Ascending aorta (tissue), 2 donors: ENCODE results near the gene HAUS8. TPM values are rescaled to one million over a fixed set of nuclear protein-coding genes. Genes with fewer than 3 reads are reported as not detected.

Source experiments
- DNase-seq, 2 donors: peaks; one replicate each; pipeline ENCODE4 v3.0.0-alpha.2; 2019; ENCODE audit warnings: low spot score in 2 of 2
- H3K27ac ChIP-seq, 2 donors: fragments of 200-600 bp; sonication (generic); one replicate each; pipeline ENCODE4 v1.5.1; 2016 to 2017; ENCODE audit warnings: mild to moderate bottlenecking in 1 of 2
- H3K27me3 ChIP-seq: fragments of 200-600 bp; sonication (generic); one replicate; pipeline ENCODE4 v1.5.1; 2017
- H3K36me3 ChIP-seq, 2 donors: fragments of 200-600 bp; sonication (generic); one replicate each; pipeline ENCODE4 v1.5.1; 2016
- H3K4me1 ChIP-seq, 2 donors: fragments of 200-600 bp; sonication (generic); one replicate each; pipeline ENCODE4 v1.5.1; 2016 to 2017; ENCODE audit warnings: mild to moderate bottlenecking in 1 of 2
- H3K4me3 ChIP-seq, 2 donors: fragments of 200-600 bp; sonication (generic); one replicate each; pipeline ENCODE4 v1.5.1; 2016 to 2017; ENCODE audit warnings: mild to moderate bottlenecking in 1 of 2
- H3K9me3 ChIP-seq, 2 donors: fragments of 200-600 bp; sonication (generic); one replicate each; pipeline ENCODE4 v1.5.1; 2016
- CTCF ChIP-seq, 3 experiments: fragments of 200-600 bp in 2 of 3; fragments of 450-650 bp in 1 of 3; sonication (generic) in 2 of 3; IDR thresholded peaks; one replicate each; pipeline ENCODE4 v1.5.1; 2016 to 2019; ENCODE audit warnings: antibody characterized with exemption in 3 of 3, mild to moderate bottlenecking in 1 of 3, moderate library complexity in 1 of 3
- intact Hi-C: fragments of 100-400 bp; cut with DNase I; formaldehyde crosslinking; loops from one replicate; pipeline ENCODE4 v1.15.1; 2023
- total RNA-seq: library from RNA; depleted of rRNA; stranded (reverse); fragments of >200 nt; gene quantifications from one replicate; pipeline ENCODE4 v1.1.0, GENCODE V29; 2016

Gene HAUS8
- total RNA-seq, 1 donor from 2014 or later: 4.3 TPM

GRCh38 chr19:17092696-17093095 lies 17.4 kb upstream of the HAUS8 start:
- H3K36me3 ChIP-seq: peaks cover 0 to 3% of the 10 kb centered on the region in 2 donors
- no peak for DNase-seq
- peaks cover 40 to 78% of the 10 kb centered on the region in 2 donors for H3K4me1 ChIP-seq
- no peak overlapping the region for H3K4me3 ChIP-seq
- no peak for TF ChIP-seq CTCF (IDR thresholded peaks at IDR 0.05)
- peak overlapping the region; percentile 87 to 93 for H3K27ac ChIP-seq
- H3K9me3 ChIP-seq: no peaks in the 10 kb centered on the region
- intact Hi-C loops: no loop called here
- H3K27me3 ChIP-seq: no peaks in the 10 kb centered on the region

- peak overlapping the region; percentile 87 to 89 for H3K27ac ChIP-seq
- intact Hi-C loops: no loop called here
- H3K36me3 ChIP-seq: peaks cover 0 to 3% of the 10 kb centered on the region in 2 donors
- H3K27me3 ChIP-seq: no peaks in the 10 kb centered on the region
- DNase-seq: no peak
- H3K4me3 ChIP-seq: no peak overlapping the region
- TF ChIP-seq CTCF (IDR thresholded peaks at IDR 0.05): no peak
- H3K9me3 ChIP-seq: no peaks in the 10 kb centered on the region
- H3K4me1 ChIP-seq: peaks cover 40 to 77% of the 10 kb centered on the region in 2 donors
Measured at GRCh38 chr19:17091758-17092333, 16.6 kb upstream of the HAUS8 start.

- no peaks in the 10 kb centered on the region for H3K9me3 ChIP-seq
- peaks cover 0 to 7% of the 10 kb centered on the region in 2 donors for H3K36me3 ChIP-seq
- no peak overlapping the region for H3K4me3 ChIP-seq
- no peak for TF ChIP-seq CTCF (IDR thresholded peaks at IDR 0.05)
- peak overlapping the region; percentile 87 to 89 for H3K27ac ChIP-seq
- DNase-seq: no peak
- no peaks in the 10 kb centered on the region for H3K27me3 ChIP-seq
- H3K4me1 ChIP-seq: peaks cover 33 to 75% of the 10 kb centered on the region in 2 donors
- intact Hi-C loops: no loop called here
Measured at GRCh38 chr19:17090583-17090982, 15.3 kb upstream of the HAUS8 start.

- no peak for TF ChIP-seq CTCF (IDR thresholded peaks at IDR 0.05)
- no peaks in the 10 kb centered on the region for H3K27me3 ChIP-seq
- H3K4me3 ChIP-seq: no peak overlapping the region
- intact Hi-C loops: no loop called here
- peaks cover 29 to 72% of the 10 kb centered on the region in 2 donors for H3K4me1 ChIP-seq
- H3K27ac ChIP-seq: peak overlapping the region; percentile 87 to 89
- no peaks in the 10 kb centered on the region for H3K9me3 ChIP-seq
- peaks cover 0 to 7% of the 10 kb centered on the region in 2 donors for H3K36me3 ChIP-seq
- DNase-seq: no peak
Measured at GRCh38 chr19:17088552-17088951, 13.3 kb upstream of the HAUS8 start.

- intact Hi-C loops: no loop called here
- TF ChIP-seq CTCF (IDR thresholded peaks at IDR 0.05): no peak
- no peaks in the 10 kb centered on the region for H3K27me3 ChIP-seq
- no peaks in the 10 kb centered on the region for H3K9me3 ChIP-seq
- H3K36me3 ChIP-seq: peaks cover 0 to 7% of the 10 kb centered on the region in 2 donors
- DNase-seq: no peak
- no peak overlapping the region for H3K4me3 ChIP-seq
- peaks cover 27 to 73% of the 10 kb centered on the region in 2 donors for H3K4me1 ChIP-seq
- H3K27ac ChIP-seq: peak overlapping the region; percentile 87 to 89
Measured at GRCh38 chr19:17086834-17087233, 11.6 kb upstream of the HAUS8 start.
